Cardiac muscle cell (in vitro differentiated cells and primary cell): Measurements from ENCODE around the gene EFNA3. TPM values are rescaled to one million over a fixed set of nuclear protein-coding genes. Genes with fewer than 3 reads are reported as not detected.

Source experiments
- DNase-seq, 2 donors: peaks; one replicate each; pipeline versions ENCODE4 v3.0.0 to v3.0.0-alpha.2; 2010 to 2017; ENCODE audit warnings: low read depth in 1 of 2, low spot score in 1 of 2
- H3K27ac ChIP-seq: fragments of 200-600 bp; sonication (generic); 2 replicates; pipeline ENCODE4 v1.5.1; 2016
- H3K27me3 ChIP-seq: fragments of 200-600 bp; sonication (generic); 2 replicates; pipeline ENCODE4 v1.6.0; 2016; ENCODE audit warnings: control low read depth
- H3K36me3 ChIP-seq: fragments of 200-600 bp; sonication (generic); 2 replicates; pipeline ENCODE4 v1.5.1; 2016; ENCODE audit warnings: control low read depth
- H3K4me1 ChIP-seq: fragments of 200-600 bp; sonication (generic); 2 replicates; pipeline ENCODE4 v1.8.1; 2017; ENCODE audit warnings: low read depth, mild to moderate bottlenecking, mixed run types
- H3K4me3 ChIP-seq: fragments of 200-600 bp; sonication (generic); 2 replicates; pipeline ENCODE4 v1.5.1; 2016; ENCODE audit warnings: mild to moderate bottlenecking
- H3K9me3 ChIP-seq: fragments of 200-600 bp; sonication (generic); 2 replicates; pipeline ENCODE4 v1.5.1; 2017; ENCODE audit warnings: low read depth, mild to moderate bottlenecking, control low read depth
- polyA plus RNA-seq: library from polyadenylated mRNA; unstranded; fragments of >200 nt; fragmentation: Nextera tagmentation; extraction: Ambion mirVana; gene quantifications from 2 replicates; pipeline ENCODE4 v1.2.1, GENCODE V29; 2016
- total RNA-seq: library from RNA; depleted of rRNA; stranded (reverse); fragments of >200 nt; gene quantifications from 2 replicates; pipeline ENCODE4 v1.2.3, GENCODE V29; 2016
- TF ChIP-seq, protein P1 (sequence below): IDR thresholded peaks from 2 replicates; pipeline ENCODE4 v1.5.1; 2012; ENCODE audit warnings: low read depth, mild to moderate bottlenecking, low read length

EFNA3 gene
- total and polyA plus RNA-seq, 2 experiments from 2014 or later, result 26.3 to 43.0 TPM

DNA sequence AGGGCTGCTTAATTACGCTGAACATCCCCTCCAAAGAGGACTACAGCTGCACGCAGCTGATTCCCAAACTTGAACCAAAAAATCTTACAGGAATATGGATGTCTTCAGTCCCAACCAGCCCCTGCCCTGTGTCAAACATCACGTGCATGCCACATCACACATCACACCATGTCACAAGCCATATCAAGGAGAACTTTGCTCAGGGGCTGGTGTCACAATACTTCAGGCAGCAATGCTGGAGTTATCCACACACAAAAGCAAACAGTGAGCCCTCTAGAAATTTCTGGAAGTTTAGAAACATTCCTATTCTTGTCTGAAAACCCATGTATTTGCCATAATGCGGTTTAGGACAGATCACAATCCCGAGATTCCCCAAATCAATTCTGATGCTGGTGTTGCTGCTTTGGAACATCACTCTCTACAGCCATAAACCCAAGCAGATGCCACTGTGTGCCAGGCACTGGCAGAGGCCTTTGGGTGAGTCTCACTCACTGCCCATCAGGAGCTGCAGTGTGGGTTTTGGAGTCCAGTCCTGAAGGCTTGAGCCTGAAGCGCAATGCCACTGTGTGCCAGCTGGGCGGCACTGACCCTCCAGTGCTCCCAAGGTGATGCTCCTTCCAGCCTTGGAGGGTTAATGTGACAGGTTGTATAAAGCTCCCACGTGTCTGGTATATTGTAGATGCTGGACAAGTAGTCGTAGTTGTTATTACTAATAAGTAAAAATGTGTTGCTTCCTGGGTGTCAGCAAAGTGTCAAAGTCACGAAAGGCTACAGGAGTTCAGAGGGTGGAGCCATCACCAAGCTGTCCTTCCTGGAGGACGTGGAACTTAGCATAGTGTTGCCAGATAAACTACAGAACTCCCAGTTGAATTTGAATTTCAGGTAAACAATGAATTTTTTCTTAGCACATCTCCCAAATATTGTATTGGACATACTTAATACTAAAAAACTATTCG is 28.9 kb downstream of the EFNA3 start:
- H3K27ac ChIP-seq, result no peak overlapping the region
- no peaks in the 10 kb centered on the region for H3K4me1 ChIP-seq
- no peak for DNase-seq
- peaks cover 9% of the 10 kb centered on the region for H3K27me3 ChIP-seq
- H3K4me3 ChIP-seq, result no peak overlapping the region
- TF ChIP-seq, protein P1, sequence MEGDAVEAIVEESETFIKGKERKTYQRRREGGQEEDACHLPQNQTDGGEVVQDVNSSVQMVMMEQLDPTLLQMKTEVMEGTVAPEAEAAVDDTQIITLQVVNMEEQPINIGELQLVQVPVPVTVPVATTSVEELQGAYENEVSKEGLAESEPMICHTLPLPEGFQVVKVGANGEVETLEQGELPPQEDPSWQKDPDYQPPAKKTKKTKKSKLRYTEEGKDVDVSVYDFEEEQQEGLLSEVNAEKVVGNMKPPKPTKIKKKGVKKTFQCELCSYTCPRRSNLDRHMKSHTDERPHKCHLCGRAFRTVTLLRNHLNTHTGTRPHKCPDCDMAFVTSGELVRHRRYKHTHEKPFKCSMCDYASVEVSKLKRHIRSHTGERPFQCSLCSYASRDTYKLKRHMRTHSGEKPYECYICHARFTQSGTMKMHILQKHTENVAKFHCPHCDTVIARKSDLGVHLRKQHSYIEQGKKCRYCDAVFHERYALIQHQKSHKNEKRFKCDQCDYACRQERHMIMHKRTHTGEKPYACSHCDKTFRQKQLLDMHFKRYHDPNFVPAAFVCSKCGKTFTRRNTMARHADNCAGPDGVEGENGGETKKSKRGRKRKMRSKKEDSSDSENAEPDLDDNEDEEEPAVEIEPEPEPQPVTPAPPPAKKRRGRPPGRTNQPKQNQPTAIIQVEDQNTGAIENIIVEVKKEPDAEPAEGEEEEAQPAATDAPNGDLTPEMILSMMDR, result no peak
- H3K36me3 ChIP-seq, result no peaks in the 10 kb centered on the region
- H3K9me3 ChIP-seq, result no peaks in the 10 kb centered on the region

DNA sequence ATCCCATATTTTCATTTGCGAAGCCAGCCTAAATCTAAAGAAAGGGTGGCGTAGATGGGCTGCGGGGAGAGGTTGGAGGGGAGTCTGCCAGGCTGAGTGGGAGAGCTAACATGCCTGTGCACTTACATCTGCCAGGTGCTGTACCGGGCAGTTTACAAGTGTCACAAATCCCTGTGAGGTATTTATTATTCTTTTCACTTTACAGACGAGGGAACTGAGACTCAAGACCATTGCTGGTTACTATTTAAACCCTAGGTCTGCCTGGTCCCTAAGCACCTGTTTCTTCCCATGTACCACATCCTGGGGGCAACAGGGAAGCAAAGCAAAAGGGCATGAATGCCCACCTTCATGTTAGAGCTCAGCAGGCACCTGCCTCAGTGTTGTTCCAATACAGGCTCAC is 29.7 kb downstream of the EFNA3 start:
- no peak for DNase-seq
- H3K4me1 ChIP-seq, result no peaks in the 10 kb centered on the region

DNA sequence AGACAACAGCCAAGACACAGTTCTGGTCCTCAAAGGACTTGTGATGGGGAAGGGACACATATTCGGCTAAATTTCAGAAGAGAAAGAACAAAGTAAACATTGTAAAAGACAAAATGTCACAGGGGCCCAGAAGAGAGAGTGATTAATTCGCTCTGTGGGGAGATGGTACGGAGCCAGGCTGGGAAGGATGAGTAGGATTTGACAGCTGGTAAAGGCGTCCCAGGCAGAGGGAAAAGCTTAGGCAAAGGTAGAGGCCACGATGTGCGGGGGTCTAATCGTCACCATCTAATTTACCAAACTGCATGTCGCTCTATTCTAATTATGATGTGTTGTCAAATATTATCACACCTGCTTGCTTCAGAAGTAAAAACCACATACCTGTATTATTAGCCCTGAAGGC is 31.7 kb downstream of the EFNA3 start:
- H3K9me3 ChIP-seq, result no peaks in the 10 kb centered on the region
- TF ChIP-seq, protein P1, result no peak

More for the DNA sequence above, 29.7 kb downstream of the EFNA3 start:
- Histone ChIP-seq H3K27me3 (peaks cover 9% of the 10 kb centered on the region), H3K36me3 (no peaks in the 10 kb centered on the region), H3K4me3 (no peak overlapping the region), H3K27ac (no peak overlapping the region), H3K9me3 (no peaks in the 10 kb centered on the region)
- TF ChIP-seq, protein P1, result no peak

DNA sequence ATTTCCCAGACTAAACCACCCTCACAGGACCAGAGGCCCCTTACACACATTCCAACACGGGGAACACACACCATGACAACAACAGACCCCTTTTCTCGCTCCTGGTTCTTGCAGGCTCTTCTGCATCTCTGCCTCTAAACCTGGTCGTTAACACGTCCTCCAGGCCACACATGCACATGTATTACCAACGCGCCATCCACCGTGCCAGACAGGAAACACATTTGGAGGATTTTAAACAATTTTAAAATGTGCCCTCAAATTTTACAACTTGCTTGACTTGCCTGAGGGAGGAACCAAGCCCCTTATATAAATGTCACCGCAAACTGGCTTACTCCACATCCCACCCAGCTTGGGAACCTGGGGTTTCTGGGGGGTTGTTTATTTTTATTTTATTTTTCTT is 32.2 kb downstream of the EFNA3 start:
- H3K9me3 ChIP-seq, result no peaks in the 10 kb centered on the region
- H3K4me3 ChIP-seq, result no peak overlapping the region
- DNase-seq, result no peak
- H3K4me1 ChIP-seq, result no peaks in the 10 kb centered on the region
- H3K27me3 ChIP-seq, result peaks cover 9% of the 10 kb centered on the region
- no peak overlapping the region for H3K27ac ChIP-seq
- TF ChIP-seq, protein P1, result no peak
- no peaks in the 10 kb centered on the region for H3K36me3 ChIP-seq

More for the DNA sequence above, 31.7 kb downstream of the EFNA3 start:
- Histone ChIP-seq H3K27me3 (peaks cover 9% of the 10 kb centered on the region), H3K4me3 (no peak overlapping the region), H3K27ac (no peak overlapping the region), H3K4me1 (no peaks in the 10 kb centered on the region), H3K36me3 (no peaks in the 10 kb centered on the region)
- DNase-seq, result no peak

DNA sequence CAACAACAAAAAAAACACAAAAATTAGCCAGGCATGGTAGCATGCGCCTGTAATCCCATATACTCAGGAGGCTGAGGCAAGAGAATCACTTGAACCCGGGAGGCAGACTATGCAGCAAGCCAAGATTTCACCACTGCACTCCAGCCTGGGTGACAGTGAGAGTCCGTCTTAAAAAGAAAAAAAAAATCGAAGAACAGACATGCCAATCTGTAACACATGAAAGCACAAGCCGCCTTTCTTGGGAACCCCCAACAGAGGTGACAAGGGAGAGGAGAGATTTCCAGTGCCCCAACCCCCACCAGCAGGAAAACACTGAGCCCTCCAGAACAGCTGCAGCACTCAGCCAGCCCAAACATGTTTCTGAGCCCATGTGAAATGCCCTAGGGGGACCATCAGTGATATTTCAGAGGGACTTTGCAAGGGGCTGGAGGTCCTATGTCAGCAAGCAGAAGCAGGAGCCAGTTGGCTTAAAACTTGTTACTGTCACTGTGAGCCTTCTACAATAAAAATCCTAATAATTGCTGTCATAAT is 34.9 kb downstream of the EFNA3 start:
- DNase-seq, result no peak
- Histone ChIP-seq H3K9me3 (no peaks in the 10 kb centered on the region), H3K4me1 (no peaks in the 10 kb centered on the region), H3K36me3 (no peaks in the 10 kb centered on the region), H3K4me3 (no peak overlapping the region), H3K27me3 (no peaks in the 10 kb centered on the region), H3K27ac (no peak overlapping the region)
- TF ChIP-seq, protein P1, result no peak
